ENCODE measurements around the gene RPUSD1. TPM values are rescaled to one million over a fixed set of nuclear protein-coding genes. Genes with fewer than 3 reads are reported as not detected.

RPUSD1 gene
- total and polyA plus RNA-seq, 5 donors from 2014 or later = 20.8 to 24.9 (median 22.8) TPM

DNA sequence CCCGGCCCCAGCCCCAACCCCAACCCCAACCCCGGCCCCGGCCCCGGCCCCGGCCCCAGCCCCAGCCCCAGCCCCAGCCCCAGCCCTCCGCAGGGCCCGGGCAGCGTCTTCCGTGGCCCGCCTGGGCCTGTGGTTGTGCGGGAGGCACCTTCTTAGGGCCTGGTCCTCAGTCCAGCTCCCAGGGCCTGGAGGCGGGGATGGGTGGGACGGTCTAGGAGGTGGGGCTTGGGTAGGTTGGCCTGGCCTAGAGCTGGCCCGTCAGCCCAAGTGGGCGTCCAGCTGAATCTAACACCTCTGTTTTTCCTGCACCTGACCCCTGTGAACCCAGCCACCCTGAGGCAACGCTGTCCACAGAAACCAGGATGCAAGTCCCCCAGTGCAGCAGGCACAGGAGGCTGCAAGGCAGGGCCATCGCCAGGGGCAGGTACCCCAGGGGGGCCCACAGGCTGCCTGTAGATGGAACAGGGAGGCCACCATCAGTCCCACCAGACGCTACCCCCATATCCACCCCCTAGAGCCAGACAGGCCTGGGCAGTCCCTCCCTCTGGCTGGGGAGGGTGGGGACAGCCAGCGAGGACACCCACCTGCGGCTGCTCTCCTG lies 18.9 kb downstream of the RPUSD1 start:
- no peak overlapping the region for H3K4me3 Mint-ChIP-seq
- H3K36me3 Mint-ChIP-seq = no peaks in the 10 kb centered on the region
- no peak for DNase-seq
- H3K27ac Mint-ChIP-seq = no peak overlapping the region
- no peak overlapping the region for H3K27ac ChIP-seq (ENCODE audit: insufficient read depth, low read length, poor library complexity, severe bottlenecking)
- H3K27me3 ChIP-seq (ENCODE audit: control insufficient read depth, insufficient read depth, low read length) = no peaks in the 10 kb centered on the region
- H3K27me3 Mint-ChIP-seq = no peaks in the 10 kb centered on the region
- H3K4me1 Mint-ChIP-seq = no peaks in the 10 kb centered on the region
- H3K4me1 ChIP-seq (ENCODE audit: control insufficient read depth, insufficient read depth, low read length, poor library complexity, severe bottlenecking) = no peaks in the 10 kb centered on the region
- no peaks in the 10 kb centered on the region for H3K36me3 ChIP-seq (ENCODE audit: control insufficient read depth, insufficient read depth, low read length)
- H3K9me3 Mint-ChIP-seq = peaks cover 0 to 1% (median 0%) of the 10 kb centered on the region in 7 donors
- H3K9me3 ChIP-seq (ENCODE audit: control insufficient read depth in 2 of 2, low read length in 2 of 2) = no peaks in the 10 kb centered on the region
- H3K4me3 ChIP-seq (ENCODE audit: low read depth, low read length) = no peak overlapping the region
- no peak for ATAC-seq (ENCODE audit: low read depth in 2 of 2)

DNA sequence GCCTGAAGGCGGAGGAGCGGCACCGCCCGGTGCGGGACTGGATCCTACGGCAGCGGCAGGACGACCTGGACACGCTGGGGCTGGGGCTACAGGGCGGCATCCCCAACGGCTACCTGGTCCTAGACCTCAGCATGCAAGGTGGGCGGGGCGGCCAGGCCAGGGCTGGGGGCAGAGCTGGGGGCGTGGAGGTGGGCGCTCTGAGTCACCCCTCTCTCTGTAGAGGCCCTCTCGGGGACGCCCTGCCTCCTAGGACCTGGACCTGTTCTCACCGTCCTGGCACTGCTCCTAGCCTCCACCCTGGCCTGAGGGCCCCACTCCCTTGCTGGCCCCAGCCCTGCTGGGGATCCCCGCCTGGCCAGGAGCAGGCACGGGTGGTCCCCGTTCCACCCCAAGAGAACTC lies 19.8 kb downstream of the RPUSD1 start:
- no peak overlapping the region for H3K27ac ChIP-seq (ENCODE audit: insufficient read depth, low read length, poor library complexity, severe bottlenecking)

DNA sequence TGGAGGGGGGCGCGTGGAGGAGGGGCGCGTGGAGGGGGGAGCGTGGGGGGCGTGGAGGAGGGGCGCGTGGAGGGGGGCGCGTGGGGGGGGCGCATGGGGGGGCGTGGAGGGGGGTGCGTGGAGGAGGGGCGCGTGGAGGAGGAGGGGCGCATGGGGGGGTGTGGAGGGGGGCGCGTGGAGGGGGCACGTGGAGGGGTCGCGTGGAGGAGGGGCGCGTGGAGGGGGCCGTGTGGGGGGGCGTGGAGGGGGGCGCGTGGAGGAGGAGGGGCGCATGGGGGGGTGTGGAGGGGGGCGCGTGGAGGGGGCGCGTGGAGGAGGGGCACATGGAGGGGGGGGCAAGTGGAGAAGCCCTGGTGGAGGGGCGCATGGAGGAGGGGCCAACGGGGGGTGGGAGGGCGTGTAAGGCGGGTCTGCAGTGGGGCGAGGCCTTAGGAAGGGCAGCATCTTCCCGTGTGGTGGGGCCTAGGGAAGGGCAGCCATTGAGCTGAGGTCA lies 20.4 kb downstream of the RPUSD1 start:
- H3K4me1 ChIP-seq (ENCODE audit: control insufficient read depth, insufficient read depth, low read length, poor library complexity, severe bottlenecking) = no peaks in the 10 kb centered on the region
- no peak for ATAC-seq (ENCODE audit: low read depth in 2 of 2)
- no peak overlapping the region for H3K4me3 ChIP-seq (ENCODE audit: low read depth, low read length)
- no peaks in the 10 kb centered on the region for H3K36me3 ChIP-seq (ENCODE audit: control insufficient read depth, insufficient read depth, low read length)
- DNase-seq = no peak
- no peaks in the 10 kb centered on the region for H3K27me3 Mint-ChIP-seq
- H3K9me3 Mint-ChIP-seq = peaks cover 0 to 1% (median 0%) of the 10 kb centered on the region in 7 donors
- no peaks in the 10 kb centered on the region for H3K4me1 Mint-ChIP-seq
- no peak overlapping the region for H3K27ac ChIP-seq (ENCODE audit: insufficient read depth, low read length, poor library complexity, severe bottlenecking)
- H3K27me3 ChIP-seq (ENCODE audit: control insufficient read depth, insufficient read depth, low read length) = no peaks in the 10 kb centered on the region
- no peak overlapping the region for H3K27ac Mint-ChIP-seq
- no peak overlapping the region for H3K4me3 Mint-ChIP-seq
- no peaks in the 10 kb centered on the region for H3K9me3 ChIP-seq (ENCODE audit: control insufficient read depth in 2 of 2, low read length in 2 of 2)
- H3K36me3 Mint-ChIP-seq = no peaks in the 10 kb centered on the region

More for the DNA sequence above, 19.8 kb downstream of the RPUSD1 start:
- Mint-ChIP-seq H3K9me3 (peaks cover 0 to 1% (median 0%) of the 10 kb centered on the region in 7 donors), H3K27ac (no peak overlapping the region), H3K4me3 (no peak overlapping the region), H3K36me3 (no peaks in the 10 kb centered on the region), H3K4me1 (no peaks in the 10 kb centered on the region), H3K27me3 (no peaks in the 10 kb centered on the region)
- H3K4me1 ChIP-seq (ENCODE audit: control insufficient read depth, insufficient read depth, low read length, poor library complexity, severe bottlenecking) = no peaks in the 10 kb centered on the region
- H3K36me3 ChIP-seq (ENCODE audit: control insufficient read depth, insufficient read depth, low read length) = no peaks in the 10 kb centered on the region
- DNase-seq (no peak), ATAC-seq (ENCODE audit: low read depth in 2 of 2) (no peak)
- H3K4me3 ChIP-seq (ENCODE audit: low read depth, low read length) = no peak overlapping the region
- no peaks in the 10 kb centered on the region for H3K9me3 ChIP-seq (ENCODE audit: control insufficient read depth in 2 of 2, low read length in 2 of 2)
- no peaks in the 10 kb centered on the region for H3K27me3 ChIP-seq (ENCODE audit: control insufficient read depth, insufficient read depth, low read length)

DNA sequence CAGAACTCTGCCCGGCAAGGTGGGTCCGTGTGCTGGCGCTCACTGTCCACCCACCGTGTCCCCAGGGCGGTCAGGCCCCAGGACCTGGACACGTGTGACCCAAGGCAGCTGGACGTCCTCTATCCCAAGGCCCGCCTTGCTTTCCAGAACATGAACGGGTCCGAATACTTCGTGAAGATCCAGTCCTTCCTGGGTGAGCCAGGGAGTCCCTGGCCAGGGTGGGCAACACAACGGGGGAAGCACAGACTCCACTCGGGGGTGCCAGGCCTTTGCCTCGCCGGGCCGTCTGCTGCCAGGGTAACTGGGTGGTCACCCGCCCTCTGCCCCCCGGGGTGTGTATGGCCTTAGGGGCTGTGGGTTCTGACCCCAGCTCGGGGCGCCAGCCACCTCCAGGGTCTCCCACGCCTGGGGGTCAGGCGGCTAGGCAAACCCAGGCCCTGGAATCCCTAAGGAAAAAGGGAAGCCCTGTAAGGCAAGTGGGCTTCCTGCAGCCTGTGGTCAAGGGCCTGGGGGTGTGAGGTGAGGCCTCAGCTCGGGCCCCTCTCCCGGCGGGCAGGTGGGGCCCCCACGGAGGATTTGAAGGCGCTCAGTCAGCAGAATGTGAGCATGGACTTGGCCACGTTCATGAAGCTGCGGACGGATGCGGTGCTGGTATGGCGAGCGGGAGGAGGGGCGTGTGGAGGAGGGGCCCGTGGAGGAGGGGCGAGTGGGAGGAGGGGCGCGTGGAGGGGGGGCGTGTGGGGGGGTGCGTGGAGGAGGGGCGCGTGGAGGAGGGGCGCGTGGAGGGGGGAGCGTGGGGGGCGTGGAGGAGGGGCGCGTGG lies 21.2 kb downstream of the RPUSD1 start:
- peaks cover under 1% of the 10 kb centered on the region for H3K27me3 Mint-ChIP-seq
- H3K9me3 ChIP-seq (ENCODE audit: control insufficient read depth in 2 of 2, low read length in 2 of 2) = no peaks in the 10 kb centered on the region
- no peaks in the 10 kb centered on the region for H3K36me3 ChIP-seq (ENCODE audit: control insufficient read depth, insufficient read depth, low read length)
- H3K27me3 ChIP-seq (ENCODE audit: control insufficient read depth, insufficient read depth, low read length) = no peaks in the 10 kb centered on the region
- no peaks in the 10 kb centered on the region for H3K4me1 Mint-ChIP-seq
- H3K4me1 ChIP-seq (ENCODE audit: control insufficient read depth, insufficient read depth, low read length, poor library complexity, severe bottlenecking) = no peaks in the 10 kb centered on the region
- H3K27ac Mint-ChIP-seq = no peak overlapping the region
- H3K9me3 Mint-ChIP-seq = peaks cover 0 to 1% (median 0%) of the 10 kb centered on the region in 7 donors
- DNase-seq (no peak), ATAC-seq (ENCODE audit: low read depth in 2 of 2) (no peak)
- H3K27ac ChIP-seq (ENCODE audit: insufficient read depth, low read length, poor library complexity, severe bottlenecking) = no peak overlapping the region
- H3K4me3 Mint-ChIP-seq = no peak overlapping the region
- H3K36me3 Mint-ChIP-seq = no peaks in the 10 kb centered on the region
- H3K4me3 ChIP-seq (ENCODE audit: low read depth, low read length) = no peak overlapping the region

DNA sequence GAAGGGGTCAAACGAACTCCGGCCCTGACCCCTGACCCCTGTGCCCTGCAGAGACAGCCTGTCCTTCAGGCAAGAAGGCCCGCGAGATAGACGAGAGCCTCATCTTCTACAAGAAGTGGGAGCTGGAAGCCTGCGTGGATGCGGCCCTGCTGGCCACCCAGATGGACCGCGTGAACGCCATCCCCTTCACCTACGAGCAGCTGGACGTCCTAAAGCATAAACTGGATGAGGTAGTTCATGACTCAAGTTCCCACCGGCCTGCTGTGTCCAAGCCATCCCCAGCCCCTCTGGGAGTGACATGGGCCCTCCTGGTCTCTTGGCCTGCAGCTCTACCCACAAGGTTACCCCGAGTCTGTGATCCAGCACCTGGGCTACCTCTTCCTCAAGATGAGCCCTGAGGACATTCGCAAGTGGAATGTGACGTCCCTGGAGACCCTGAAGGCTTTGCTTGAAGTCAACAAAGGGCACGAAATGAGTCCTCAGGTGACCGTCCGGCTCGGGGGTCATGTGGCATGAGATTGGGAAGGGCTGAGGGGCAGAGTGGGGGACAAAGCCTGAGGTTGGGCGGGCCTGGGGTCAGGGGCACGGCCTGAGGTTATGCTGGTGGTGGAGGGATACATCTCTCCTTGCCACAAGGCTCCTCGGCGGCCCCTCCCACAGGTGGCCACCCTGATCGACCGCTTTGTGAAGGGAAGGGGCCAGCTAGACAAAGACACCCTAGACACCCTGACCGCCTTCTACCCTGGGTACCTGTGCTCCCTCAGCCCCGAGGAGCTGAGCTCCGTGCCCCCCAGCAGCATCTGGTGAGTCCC lies 22.0 kb downstream of the RPUSD1 start:
- DNase-seq = no peak
- no peak overlapping the region for H3K4me3 Mint-ChIP-seq
- H3K36me3 Mint-ChIP-seq = no peaks in the 10 kb centered on the region
- ATAC-seq (ENCODE audit: low read depth in 2 of 2) = no peak
- H3K4me1 Mint-ChIP-seq = no peaks in the 10 kb centered on the region
- H3K27ac Mint-ChIP-seq = no peak overlapping the region
- Histone ChIP-seq H3K4me1 (ENCODE audit: control insufficient read depth, insufficient read depth, low read length, poor library complexity, severe bottlenecking) (no peaks in the 10 kb centered on the region), H3K9me3 (ENCODE audit: control insufficient read depth in 2 of 2, low read length in 2 of 2) (no peaks in the 10 kb centered on the region), H3K27me3 (ENCODE audit: control insufficient read depth, insufficient read depth, low read length) (no peaks in the 10 kb centered on the region), H3K27ac (ENCODE audit: insufficient read depth, low read length, poor library complexity, severe bottlenecking) (no peak overlapping the region), H3K4me3 (ENCODE audit: low read depth, low read length) (no peak overlapping the region), H3K36me3 (ENCODE audit: control insufficient read depth, insufficient read depth, low read length) (no peaks in the 10 kb centered on the region)
- H3K9me3 Mint-ChIP-seq = peaks cover 0 to 1% (median 0%) of the 10 kb centered on the region in 7 donors
- H3K27me3 Mint-ChIP-seq = peaks cover 7% of the 10 kb centered on the region

DNA sequence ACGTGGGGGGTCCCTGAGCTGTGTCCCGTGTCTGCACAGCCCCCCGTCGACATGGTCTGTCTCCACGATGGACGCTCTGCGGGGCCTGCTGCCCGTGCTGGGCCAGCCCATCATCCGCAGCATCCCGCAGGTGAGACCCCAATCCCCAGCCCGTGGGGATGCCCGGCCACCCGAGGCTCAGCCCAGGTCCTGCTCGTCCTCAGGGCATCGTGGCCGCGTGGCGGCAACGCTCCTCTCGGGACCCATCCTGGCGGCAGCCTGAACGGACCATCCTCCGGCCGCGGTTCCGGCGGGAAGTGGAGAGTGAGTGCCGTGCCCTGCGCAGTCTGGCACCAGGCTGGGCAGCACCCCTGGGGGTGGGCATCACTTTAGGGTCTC lies 22.7 kb downstream of the RPUSD1 start:
- Mint-ChIP-seq H3K27ac (no peak overlapping the region), H3K4me3 (no peak overlapping the region), H3K9me3 (peaks cover 0 to 1% (median 0%) of the 10 kb centered on the region in 7 donors), H3K27me3 (peaks cover 7% of the 10 kb centered on the region), H3K4me1 (no peaks in the 10 kb centered on the region), H3K36me3 (no peaks in the 10 kb centered on the region)
- no peak overlapping the region for H3K27ac ChIP-seq (ENCODE audit: insufficient read depth, low read length, poor library complexity, severe bottlenecking)
- no peaks in the 10 kb centered on the region for H3K4me1 ChIP-seq (ENCODE audit: control insufficient read depth, insufficient read depth, low read length, poor library complexity, severe bottlenecking)
- no peaks in the 10 kb centered on the region for H3K27me3 ChIP-seq (ENCODE audit: control insufficient read depth, insufficient read depth, low read length)
- H3K36me3 ChIP-seq (ENCODE audit: control insufficient read depth, insufficient read depth, low read length) = no peaks in the 10 kb centered on the region
- no peaks in the 10 kb centered on the region for H3K9me3 ChIP-seq (ENCODE audit: control insufficient read depth in 2 of 2, low read length in 2 of 2)
- ATAC-seq (ENCODE audit: low read depth in 2 of 2) (no peak), DNase-seq (no peak)
- H3K4me3 ChIP-seq (ENCODE audit: low read depth, low read length) = no peak overlapping the region

DNA sequence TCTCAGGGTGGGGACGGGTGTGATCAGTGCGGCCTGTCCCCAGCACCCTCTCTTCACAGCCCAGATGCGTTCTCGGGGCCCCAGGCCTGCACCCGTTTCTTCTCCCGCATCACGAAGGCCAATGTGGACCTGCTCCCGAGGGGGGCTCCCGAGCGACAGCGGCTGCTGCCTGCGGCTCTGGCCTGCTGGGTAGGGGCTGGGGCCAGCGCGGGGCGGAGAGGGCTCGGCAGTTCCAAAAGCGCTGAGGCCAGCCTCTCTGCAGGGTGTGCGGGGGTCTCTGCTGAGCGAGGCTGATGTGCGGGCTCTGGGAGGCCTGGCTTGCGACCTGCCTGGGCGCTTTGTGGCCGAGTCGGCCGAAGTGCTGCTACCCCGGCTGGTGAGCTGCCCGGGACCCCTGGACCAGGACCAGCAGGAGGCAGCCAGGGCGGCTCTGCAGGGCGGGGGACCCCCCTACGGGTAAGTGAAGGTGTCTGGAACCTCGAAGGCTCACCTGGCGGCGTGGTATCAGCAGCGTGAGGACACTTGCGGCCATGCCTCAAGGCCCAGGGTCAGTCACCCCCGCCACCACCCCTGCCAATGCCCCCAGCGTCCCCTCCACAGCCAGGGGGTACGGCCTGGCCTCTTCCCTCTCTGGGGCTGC lies 23.2 kb downstream of the RPUSD1 start:
- no peak overlapping the region for H3K27ac Mint-ChIP-seq
- no peaks in the 10 kb centered on the region for H3K27me3 ChIP-seq (ENCODE audit: control insufficient read depth, insufficient read depth, low read length)
- H3K4me3 Mint-ChIP-seq = no peak overlapping the region
- H3K27ac ChIP-seq (ENCODE audit: insufficient read depth, low read length, poor library complexity, severe bottlenecking) = no peak overlapping the region
- peaks cover 0 to 1% (median 0%) of the 10 kb centered on the region in 7 donors for H3K9me3 Mint-ChIP-seq
- H3K36me3 ChIP-seq (ENCODE audit: control insufficient read depth, insufficient read depth, low read length) = no peaks in the 10 kb centered on the region
- no peaks in the 10 kb centered on the region for H3K4me1 Mint-ChIP-seq
- no peak overlapping the region for H3K4me3 ChIP-seq (ENCODE audit: low read depth, low read length)
- no peak for ATAC-seq (ENCODE audit: low read depth in 2 of 2)
- peaks cover 7% of the 10 kb centered on the region for H3K27me3 Mint-ChIP-seq
- DNase-seq = no peak
- no peaks in the 10 kb centered on the region for H3K4me1 ChIP-seq (ENCODE audit: control insufficient read depth, insufficient read depth, low read length, poor library complexity, severe bottlenecking)
- no peaks in the 10 kb centered on the region for H3K36me3 Mint-ChIP-seq
- H3K9me3 ChIP-seq (ENCODE audit: control insufficient read depth in 2 of 2, low read length in 2 of 2) = no peaks in the 10 kb centered on the region

Measured in CD4-positive, CD25-positive, alpha-beta regulatory T cell (primary cell).